Astrocyte (in vitro differentiated cells and primary cell): ENCODE results near the gene TTC1. TPM values are rescaled to one million over a fixed set of nuclear protein-coding genes. Genes with fewer than 3 reads are reported as not detected.

Experiments
- DNase-seq: peaks from one replicate; pipeline ENCODE4 v3.0.0-alpha.2; 2010; ENCODE audit warnings: low read depth
- FAIRE-seq: peaks from 2 replicates; lab custom pipeline; 2011; peaks lifted over from hg19 to GRCh38; lab: Jason Lieb, UNC
- H2AFZ ChIP-seq: 2 replicates; pipeline ENCODE4 v1.6.0; 2012; ENCODE audit warnings: low read depth, low read length, inconsistent platforms
- H3K27ac ChIP-seq: 2 replicates; pipeline ENCODE4 v1.5.1; 2011; ENCODE audit warnings: low read depth, low read length, inconsistent platforms
- H3K27me3 ChIP-seq: 2 replicates; pipeline ENCODE4 v1.6.0; 2011; ENCODE audit warnings: low read length, inconsistent platforms; ENCODE audit not compliant: insufficient read depth
- H3K36me3 ChIP-seq: 2 replicates; pipeline ENCODE4 v1.5.1; 2011; ENCODE audit warnings: low read length, inconsistent platforms; ENCODE audit not compliant: insufficient read depth
- H3K4me1 ChIP-seq: 2 replicates; pipeline ENCODE4 v1.5.1; 2011; ENCODE audit warnings: low read length, inconsistent platforms; ENCODE audit not compliant: insufficient read depth
- H3K4me2 ChIP-seq: 2 replicates; pipeline ENCODE4 v1.6.0; 2012; ENCODE audit warnings: low read length, inconsistent platforms
- H3K4me3 ChIP-seq: 2 replicates; pipeline ENCODE4 v1.5.1; 2011; ENCODE audit warnings: low read depth, mild to moderate bottlenecking, low read length, inconsistent platforms; ENCODE audit not compliant: insufficient read depth
- H3K79me2 ChIP-seq: 2 replicates; pipeline ENCODE4 v1.6.0; 2012; ENCODE audit warnings: mild to moderate bottlenecking, low read length, inconsistent platforms; ENCODE audit not compliant: insufficient read depth
- H3K9ac ChIP-seq: 2 replicates; pipeline ENCODE4 v1.6.0; 2012; ENCODE audit warnings: mild to moderate bottlenecking, low read length, inconsistent platforms
- H3K9me3 ChIP-seq: 2 replicates; pipeline ENCODE4 v1.5.1; 2012; ENCODE audit warnings: low read depth, mild to moderate bottlenecking, low read length, inconsistent platforms; ENCODE audit not compliant: insufficient read depth
- H4K20me1 ChIP-seq: 2 replicates; pipeline ENCODE4 v1.6.0; 2012; ENCODE audit warnings: low read length, inconsistent platforms; ENCODE audit not compliant: insufficient read depth
- H3K27ac Mint-ChIP-seq: one replicate; pipeline ENCODE4 v1.8.0; 2021; ENCODE audit warnings: mild to moderate bottlenecking, mixed read lengths; ENCODE audit not compliant: unreplicated experiment
- H3K27me3 Mint-ChIP-seq: one replicate; pipeline ENCODE4 v1.8.0; 2021; ENCODE audit warnings: low read depth, mixed read lengths; ENCODE audit not compliant: unreplicated experiment
- H3K36me3 Mint-ChIP-seq: one replicate; pipeline ENCODE4 v1.8.0; 2021; ENCODE audit warnings: low read depth, mixed read lengths; ENCODE audit not compliant: unreplicated experiment
- H3K4me1 Mint-ChIP-seq: one replicate; pipeline ENCODE4 v1.8.0; 2021; ENCODE audit warnings: low read depth, mixed read lengths; ENCODE audit not compliant: unreplicated experiment
- H3K4me3 Mint-ChIP-seq: one replicate; pipeline ENCODE4 v1.8.0; 2021; ENCODE audit warnings: mild to moderate bottlenecking, moderate library complexity, mixed read lengths; ENCODE audit not compliant: unreplicated experiment
- H3K9me3 Mint-ChIP-seq: one replicate; pipeline ENCODE4 v1.8.0; 2021; ENCODE audit warnings: mild to moderate bottlenecking, mixed read lengths; ENCODE audit not compliant: unreplicated experiment
- CTCF ChIP-seq: IDR thresholded peaks from 2 replicates; pipeline ENCODE4 v1.5.1; 2011; ENCODE audit warnings: low read depth, mild to moderate bottlenecking, inconsistent platforms, low read length, moderate library complexity; ENCODE audit not compliant: insufficient read depth
- EZH2 ChIP-seq: IDR thresholded peaks from 2 replicates; pipeline ENCODE4 v1.6.1; 2012; ENCODE audit warnings: mild to moderate bottlenecking, low read length, inconsistent platforms; ENCODE audit not compliant: insufficient read depth
- total RNA-seq: library from RNA; stranded (reverse); gene quantifications from 2 replicates; pipeline ENCODE4 v1.2.1, GENCODE V29; 2021

Gene TTC1
- total RNA-seq, 1 donor from 2014 or later = 61.2 TPM

GRCh38 chr5:160108124-160108523, 99.2 kb downstream of the TTC1 start:
- H3K4me2 ChIP-seq = no peak overlapping the region
- no peak overlapping the region for H3K4me3 ChIP-seq
- H3K79me2 ChIP-seq = peaks cover 88% of the 10 kb centered on the region
- FAIRE-seq (no peak), DNase-seq (no peak)
- H3K27ac ChIP-seq = no peak overlapping the region
- no peaks in the 10 kb centered on the region for H3K9me3 ChIP-seq
- H3K4me1 Mint-ChIP-seq = peaks cover 3% of the 10 kb centered on the region
- H3K36me3 Mint-ChIP-seq = peaks cover 7% of the 10 kb centered on the region
- H3K27me3 Mint-ChIP-seq = no peaks in the 10 kb centered on the region
- no peaks in the 10 kb centered on the region for H3K27me3 ChIP-seq
- peaks cover 38% of the 10 kb centered on the region for H4K20me1 ChIP-seq
- no peak overlapping the region for H2AFZ ChIP-seq
- H3K4me3 Mint-ChIP-seq = no peak overlapping the region
- H3K36me3 ChIP-seq = peaks cover 18% of the 10 kb centered on the region
- H3K27ac Mint-ChIP-seq = no peak overlapping the region
- TF ChIP-seq CTCF (no peak), EZH2 (no peak)
- H3K9me3 Mint-ChIP-seq = no peaks in the 10 kb centered on the region
- H3K4me1 ChIP-seq = no peaks in the 10 kb centered on the region
- H3K9ac ChIP-seq = no peak overlapping the region

Other genes starting within 250 kb of the TTC1 start
- gene ADRA1B, start 92.7 kb upstream of the TTC1 start, total RNA-seq = 1.4 and 1.9 TPM in 2 replicates
- gene PWWP2A, start 110.3 kb downstream of the TTC1 start, total RNA-seq = 18.4 and 19.6 TPM in 2 replicates
- gene FABP6, start 220.4 kb downstream of the TTC1 start, total RNA-seq = 0.53 TPM in 1 of 2 replicates, not detected in the other